ENCODE measurements around the gene MESP1. TPM values are rescaled to one million over a fixed set of nuclear protein-coding genes. Genes with fewer than 3 reads are reported as not detected.

The MESP1 gene
- total RNA-seq, 1 donor from 2014 or later, result 0.58 TPM

DNA sequence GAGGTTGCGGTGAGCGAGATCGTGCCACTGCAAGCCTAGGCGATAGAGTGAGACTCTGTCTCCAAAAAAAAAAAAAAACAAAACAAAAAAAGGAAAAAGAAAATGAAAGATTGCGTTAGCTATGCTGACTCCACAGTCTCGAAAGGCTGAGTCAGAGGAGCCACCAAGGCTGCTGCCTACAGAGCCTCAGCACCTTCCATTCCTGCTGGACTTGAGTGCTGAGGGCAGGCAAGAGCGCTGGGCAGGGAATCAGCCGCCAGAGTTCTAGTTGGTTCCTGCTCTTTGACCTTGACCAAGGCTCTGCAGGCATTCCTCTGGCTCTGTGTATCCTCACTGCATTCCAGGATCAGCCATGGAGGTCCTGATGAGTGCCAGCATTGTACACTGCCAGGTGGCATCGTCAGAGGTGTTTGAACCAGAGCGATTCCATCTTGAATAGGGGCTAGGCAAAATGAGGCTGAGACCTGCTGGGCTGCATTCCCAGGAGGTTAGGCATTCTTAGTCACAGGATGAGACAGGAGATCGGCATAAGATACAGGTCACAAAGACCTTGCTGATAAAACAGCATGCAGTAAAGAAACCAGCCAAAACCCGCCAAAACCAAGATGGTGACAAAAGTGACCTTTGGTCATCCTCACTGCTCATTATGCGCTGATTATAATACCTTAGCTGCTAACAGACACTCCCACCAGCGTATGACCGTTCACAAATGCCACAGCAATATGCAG, 31.0 kb upstream of the MESP1 start:
- no peak for DNase-seq (ENCODE audit: extremely low read depth, low read depth, low spot score)

DNA sequence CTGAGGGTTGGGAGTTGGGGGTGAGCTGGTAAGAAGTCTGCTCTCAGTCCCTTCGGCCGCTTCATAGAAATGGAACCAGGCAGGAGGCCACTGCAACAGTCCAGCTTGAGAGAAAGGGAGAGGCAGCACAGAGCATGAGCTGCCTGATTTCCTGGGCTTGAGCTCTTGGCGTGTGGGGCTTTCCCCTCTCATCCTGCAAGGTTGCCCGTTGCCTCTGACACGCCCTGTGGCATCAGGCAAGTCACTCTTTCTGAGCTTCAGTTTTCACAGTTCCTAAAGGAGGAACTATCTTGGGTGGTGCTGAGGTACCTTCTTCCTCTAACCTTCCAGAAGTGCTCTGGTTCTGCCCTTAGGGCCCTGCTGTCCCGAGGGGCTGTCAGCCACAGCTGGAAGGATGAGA, 30.0 kb upstream of the MESP1 start:
- DNase-seq (ENCODE audit: extremely low read depth, low read depth, low spot score), result no peak

DNA sequence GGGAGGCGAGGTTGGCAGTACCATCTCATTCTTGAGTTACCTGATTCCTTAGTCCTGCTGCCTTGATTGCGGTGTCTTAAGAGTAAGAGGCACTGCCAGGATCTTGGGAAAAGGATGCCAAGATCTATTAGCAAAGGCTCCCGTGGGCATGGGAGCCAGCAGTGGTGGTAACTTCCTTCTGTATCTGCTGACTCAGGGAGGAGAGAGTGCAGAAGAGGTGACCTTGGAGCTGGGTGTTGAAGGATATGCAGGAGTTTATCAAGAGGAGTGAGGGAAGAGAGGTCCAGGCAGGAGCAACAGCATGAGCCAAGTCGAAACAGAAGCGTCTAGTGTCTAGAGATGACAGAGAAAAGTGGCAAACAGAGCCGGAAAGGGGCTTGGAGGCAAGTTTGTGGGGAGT, 29.6 kb upstream of the MESP1 start:
- DNase-seq (ENCODE audit: extremely low read depth, low read depth, low spot score), result no peak

GRCh38 chr15:89778861-89779260, 27.8 kb upstream of the MESP1 start:
- no peak for DNase-seq (ENCODE audit: extremely low read depth, low read depth, low spot score)

GRCh38 chr15:89777782-89778380, 26.8 kb upstream of the MESP1 start:
- DNase-seq (ENCODE audit: extremely low read depth, low read depth, low spot score), result no peak

DNA sequence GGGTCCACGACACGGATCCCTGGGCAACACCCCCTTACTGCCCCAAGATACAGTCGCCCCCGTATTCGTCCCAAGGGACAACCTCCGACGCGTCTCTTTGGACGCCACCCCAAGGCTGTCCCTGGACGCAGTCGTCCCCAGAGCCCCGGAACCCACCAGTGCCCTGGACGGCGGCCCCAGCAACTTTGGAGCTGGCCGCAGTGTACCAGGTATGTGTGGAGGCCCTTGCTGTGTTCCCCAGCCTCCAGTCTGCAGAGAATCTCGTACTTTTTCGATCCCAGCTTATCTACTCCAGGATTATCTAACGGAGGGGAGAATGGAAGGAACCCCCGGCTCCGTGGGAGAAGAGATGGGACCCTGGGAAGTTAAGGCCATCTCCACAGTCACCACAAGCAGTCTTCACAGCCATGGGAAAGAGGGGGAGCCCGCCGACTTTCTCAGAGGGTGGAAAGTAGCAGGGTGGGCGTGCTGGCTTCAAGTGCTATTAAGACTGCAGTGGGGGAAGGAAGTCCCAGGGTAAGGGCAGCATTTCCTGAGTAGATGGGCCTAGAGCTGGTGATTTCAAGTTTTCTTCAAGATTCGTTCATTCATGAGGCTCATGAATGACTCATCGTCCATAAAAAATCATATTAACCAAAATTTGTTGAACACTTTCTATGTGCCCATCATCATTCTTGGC, 26.2 kb upstream of the MESP1 start:
- no peak for DNase-seq (ENCODE audit: extremely low read depth, low read depth, low spot score)

GRCh38 chr15:89776274-89777072, 25.4 kb upstream of the MESP1 start, which contains the start of gene MESP2:
Gene MESP2 (plus strand): TSS chr15:89776332. CDS start chr15:89776358, 26 bp downstream.
- DNase-seq (ENCODE audit: extremely low read depth, low read depth, low spot score), result no peak

DNA sequence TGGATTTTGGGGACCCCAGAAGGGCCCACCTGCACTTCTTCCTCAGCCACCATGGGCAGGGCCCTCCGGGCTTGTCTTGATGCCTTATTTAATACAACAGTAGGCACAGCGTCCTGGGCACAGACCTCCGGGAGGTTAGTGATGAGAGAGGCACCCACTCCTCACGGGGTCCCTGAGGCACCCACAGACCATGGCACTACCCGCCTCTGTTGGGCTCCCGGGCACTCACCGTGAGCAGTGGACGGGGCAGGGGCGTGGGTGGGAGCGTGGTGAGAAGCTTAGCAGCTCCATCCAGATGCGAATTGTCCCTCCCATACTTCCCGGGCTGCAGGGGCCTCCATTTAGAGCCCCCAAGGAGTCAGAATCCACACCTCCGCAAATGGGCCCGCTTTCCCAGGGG, 24.8 kb upstream of the MESP1 start:
- no peak for DNase-seq (ENCODE audit: extremely low read depth, low read depth, low spot score)

DNA sequence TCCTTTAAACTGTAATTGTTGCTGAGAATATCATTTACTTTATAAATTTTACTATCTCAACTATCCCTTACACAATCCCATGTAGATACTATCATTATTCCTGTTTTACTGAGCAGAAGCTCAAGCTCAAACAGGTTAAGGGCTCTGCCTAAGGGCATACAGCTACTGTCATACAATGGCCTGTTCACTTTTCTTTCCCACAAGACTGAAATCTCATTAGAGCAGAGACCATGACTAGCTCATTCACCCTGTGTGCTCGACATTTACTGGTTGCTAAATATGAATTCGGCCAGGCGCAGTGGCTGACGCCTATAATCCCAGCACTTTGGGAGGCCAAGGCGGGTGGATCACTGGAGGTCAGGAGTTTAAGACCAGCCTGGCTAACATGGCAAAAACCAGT, 23.4 kb upstream of the MESP1 start:
- DNase-seq (ENCODE audit: extremely low read depth, low read depth, low spot score), result no peak

- DNase-seq (ENCODE audit: extremely low read depth, low read depth, low spot score), result no peak
Measured at GRCh38 chr15:89772932-89773583, 22.0 kb upstream of the MESP1 start.

DNA sequence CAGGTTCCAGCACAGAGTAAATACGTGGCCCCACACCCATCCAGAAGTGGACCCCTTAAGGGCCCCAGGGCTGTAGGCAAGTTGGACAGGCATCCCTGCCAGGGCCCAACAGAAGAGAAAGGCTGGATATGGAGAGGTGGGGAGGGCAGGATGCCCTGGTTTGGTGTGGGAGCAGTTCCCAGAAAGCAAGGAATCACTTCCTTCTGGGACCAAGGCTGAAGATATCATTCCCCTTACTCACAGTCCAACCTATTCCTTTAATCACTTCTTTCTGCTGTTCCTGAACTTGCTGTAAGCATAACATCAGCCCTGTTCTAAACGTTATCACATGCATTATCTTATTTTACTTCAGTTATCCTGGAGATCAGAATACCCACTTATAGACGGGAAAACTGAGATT, 19.0 kb upstream of the MESP1 start:
- no peak for DNase-seq (ENCODE audit: extremely low read depth, low read depth, low spot score)

- no peak for DNase-seq (ENCODE audit: extremely low read depth, low read depth, low spot score)
Measured at GRCh38 chr15:89769366-89769765, 18.3 kb upstream of the MESP1 start.

- no peak for DNase-seq (ENCODE audit: extremely low read depth, low read depth, low spot score)
Measured at GRCh38 chr15:89768071-89768500, 17.0 kb upstream of the MESP1 start.

- DNase-seq (ENCODE audit: extremely low read depth, low read depth, low spot score), result no peak
Measured at GRCh38 chr15:89767411-89767915, 16.4 kb upstream of the MESP1 start.

GRCh38 chr15:89766357-89767311, 15.6 kb upstream of the MESP1 start:
- DNase-seq (ENCODE audit: extremely low read depth, low read depth, low spot score), result no peak

GRCh38 chr15:89765694-89766093, 14.6 kb upstream of the MESP1 start:
- DNase-seq (ENCODE audit: extremely low read depth, low read depth, low spot score), result no peak

DNA sequence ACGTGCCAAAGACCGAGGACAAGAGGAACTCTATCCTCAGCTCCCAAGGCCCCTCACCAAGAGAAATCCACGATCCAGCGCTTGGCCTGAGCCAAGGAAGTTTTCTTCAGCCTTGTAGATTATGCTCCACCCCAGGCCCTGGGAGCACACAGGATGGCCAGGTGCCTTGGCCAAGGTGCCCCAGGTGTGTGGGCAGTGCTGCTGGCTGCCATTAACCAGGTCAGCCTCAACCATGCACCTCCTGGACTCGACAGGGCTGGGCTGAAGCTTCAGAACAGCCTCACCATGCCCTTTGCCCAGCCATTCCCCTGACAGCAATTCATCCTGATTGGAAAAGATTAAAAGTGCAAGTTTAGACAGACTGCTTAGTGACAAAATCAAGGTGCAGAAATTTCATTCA, 10.9 kb upstream of the MESP1 start:
- DNase-seq (ENCODE audit: extremely low read depth, low read depth, low spot score), result no peak

DNA sequence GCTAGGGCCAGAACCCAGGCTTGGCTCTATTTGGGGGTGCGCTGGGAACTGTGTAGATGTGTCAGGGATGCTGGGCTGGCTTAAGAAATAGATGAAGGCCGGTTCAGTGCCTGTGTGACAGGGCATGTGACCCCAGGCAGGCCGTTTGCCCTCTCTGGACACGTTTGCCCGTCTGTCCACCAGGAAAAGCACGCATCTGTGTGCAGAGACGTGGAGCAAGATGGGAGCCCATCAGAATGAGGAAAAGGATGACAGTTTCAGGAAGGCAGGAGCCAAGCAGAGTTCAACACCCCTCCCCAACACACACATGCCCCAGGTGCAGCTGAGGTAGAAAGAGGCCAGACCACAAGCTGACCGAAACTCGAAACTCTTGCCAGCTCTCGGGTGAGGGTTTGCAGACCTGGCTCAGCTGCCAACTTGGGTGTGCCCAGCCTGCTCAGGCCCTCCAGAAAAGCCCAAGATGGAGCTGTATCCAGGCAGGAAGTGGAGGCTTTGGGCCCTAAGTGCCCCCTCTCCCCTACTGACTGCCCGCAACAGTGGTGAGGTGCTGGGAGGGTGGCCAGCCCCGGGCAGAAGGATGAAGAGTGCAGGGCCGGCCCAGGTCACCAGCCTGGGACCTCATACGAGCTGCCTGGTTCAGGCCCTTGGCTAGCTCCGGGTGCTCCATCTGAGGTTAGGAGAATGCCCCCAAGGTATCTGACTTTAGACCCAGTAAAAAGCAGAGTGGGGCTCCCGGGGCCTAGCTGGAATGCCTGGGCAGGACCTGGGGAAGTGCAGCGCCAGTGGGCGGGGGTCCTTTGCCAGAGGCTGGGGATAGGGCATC, 10.2 kb upstream of the MESP1 start:
- no peak for DNase-seq (ENCODE audit: extremely low read depth, low read depth, low spot score)
